Kasumi-1 (cell line): ENCODE measurements around the gene SMPX.

Source experiments
- DNase-seq, 2 experiments: peaks; one replicate each; lab custom pipeline; 2025; lab: John Stamatoyannopoulos, UW

Gene SMPX

DNA sequence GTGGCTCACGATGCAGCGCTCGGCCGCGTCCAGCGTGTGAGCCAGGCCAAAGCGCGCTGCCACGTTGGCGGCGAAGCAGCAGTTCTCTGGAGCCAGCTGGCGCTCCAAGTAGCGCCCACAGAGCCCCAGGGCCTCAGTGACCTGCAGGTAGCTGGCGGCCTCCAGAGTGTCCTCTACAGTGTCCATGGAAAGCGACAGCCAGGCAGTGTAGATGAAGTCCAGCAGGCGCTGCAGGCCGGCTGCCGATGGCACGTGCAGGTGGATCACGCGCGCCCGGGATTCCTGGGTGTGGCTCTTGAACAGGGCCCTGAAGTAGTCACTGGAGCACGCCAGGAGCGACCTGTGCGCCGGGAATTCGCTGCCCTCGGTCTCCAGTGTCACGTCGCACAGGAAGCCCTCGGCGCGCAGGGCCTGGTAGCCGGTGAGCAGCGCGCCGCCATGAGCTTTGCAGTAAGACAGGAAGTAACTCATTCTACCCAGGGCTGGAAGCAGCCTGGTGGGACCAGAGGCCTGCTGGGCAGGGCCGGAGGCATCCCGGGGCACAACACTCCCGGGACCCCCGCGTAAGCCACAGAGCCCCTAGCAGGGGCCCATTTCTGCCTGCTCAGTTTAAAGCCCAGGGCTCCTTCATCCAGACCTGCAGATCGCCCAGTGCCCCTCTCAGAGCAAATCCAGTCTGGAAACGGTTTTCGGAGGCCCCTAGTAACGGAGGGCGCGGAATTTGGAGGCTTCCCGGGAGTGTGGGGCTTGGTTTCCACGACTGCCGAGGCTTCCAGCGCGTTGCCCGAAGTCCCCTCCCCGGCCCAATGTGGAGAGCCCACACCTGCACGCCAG lies 100.4 kb downstream of the SMPX start:
- no peak for DNase-seq

DNA sequence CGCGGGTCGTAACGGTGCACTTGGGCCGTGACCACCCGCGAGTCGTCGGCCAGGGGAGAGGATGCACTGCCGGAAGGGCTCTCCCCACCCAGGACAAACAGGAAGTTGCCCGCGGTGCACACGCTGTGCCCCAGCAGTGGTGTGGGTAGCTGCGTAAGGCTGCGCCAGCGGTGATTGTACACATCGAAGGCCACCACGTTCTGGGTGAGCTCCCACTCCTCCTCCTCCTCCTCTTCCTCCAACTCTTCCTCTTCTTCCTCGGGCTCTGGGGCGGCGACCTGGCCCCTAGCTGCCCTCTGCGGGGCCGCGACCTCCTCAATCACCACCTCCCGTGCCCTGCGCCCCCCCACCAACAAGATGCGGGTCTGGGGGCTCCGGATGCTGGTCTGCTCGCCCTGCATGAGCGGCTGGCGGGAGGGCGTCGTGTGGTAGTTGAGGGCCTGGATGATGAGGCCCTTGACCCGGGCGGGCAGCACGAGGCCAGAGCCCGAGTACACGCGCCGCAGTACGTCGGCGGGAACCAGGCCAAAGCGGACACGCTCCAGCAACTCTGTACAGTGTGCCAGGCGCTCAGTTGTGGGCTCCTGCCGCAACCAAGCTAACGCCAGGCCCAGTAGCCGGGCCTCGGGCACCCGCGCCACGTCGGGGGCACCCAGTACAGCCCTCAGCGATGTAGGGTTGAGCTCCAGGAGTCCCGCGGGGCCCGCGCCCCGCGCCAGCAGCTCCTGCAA lies 101.2 kb downstream of the SMPX start:
- DNase-seq, result no peak
